CD8-positive, alpha-beta memory T cell (primary cell): Measurements from ENCODE around the gene TPP2. TPM values are rescaled to one million over a fixed set of nuclear protein-coding genes. Genes with fewer than 3 reads are reported as not detected.

Experiments used
- CTCF ChIA-PET: fragments of 350-600 bp; sonication (Branson Sonifier 250); formaldehyde crosslinking; loops from one replicate; lab custom pipeline; 2021; ENCODE audit warnings: antibody characterized with exemption; lab: Charles Lee
- POLR2A ChIA-PET: fragments of 350-600 bp; sonication (Branson Sonifier 250); formaldehyde crosslinking; loops from one replicate; lab custom pipeline; 2021; ENCODE audit warnings: antibody characterized with exemption; lab: Charles Lee
- DNase-seq, 5 donors: peaks; one replicate each; pipeline versions ENCODE4 v3.0.0 to v3.0.0-alpha.2; 2020 to 2022; ENCODE audit warnings: mixed read lengths in 1 of 5
- H3K27ac ChIP-seq: one replicate; pipeline ENCODE4 v1.7.0; 2013; ENCODE audit warnings: low read depth, mild to moderate bottlenecking, low read length, moderate library complexity
- H3K27me3 ChIP-seq: 2 replicates; pipeline ENCODE4 v1.7.0; 2013; ENCODE audit warnings: low read length, mild to moderate bottlenecking; ENCODE audit not compliant: insufficient read depth, poor library complexity, severe bottlenecking
- H3K36me3 ChIP-seq: 2 replicates; pipeline ENCODE4 v1.7.0; 2013; ENCODE audit warnings: mild to moderate bottlenecking, low read length, moderate library complexity; ENCODE audit not compliant: insufficient read depth
- H3K4me1 ChIP-seq: 2 replicates; pipeline ENCODE4 v1.7.0; 2013; ENCODE audit warnings: mild to moderate bottlenecking, low read length, moderate library complexity; ENCODE audit not compliant: insufficient read depth
- H3K4me3 ChIP-seq: 2 replicates; pipeline ENCODE4 v1.7.0; 2013; ENCODE audit warnings: mild to moderate bottlenecking, low read length
- H3K9me3 ChIP-seq: 2 replicates; pipeline ENCODE4 v1.7.0; 2013; ENCODE audit warnings: mild to moderate bottlenecking, low read length
- H3K27ac Mint-ChIP-seq, 8 donors: one replicate each; pipeline ENCODE4 v1.8.0; 2020 to 2021; ENCODE audit warnings: mixed read lengths in 8 of 8, mild to moderate bottlenecking in 6 of 8, inconsistent platforms in 3 of 8, moderate library complexity in 3 of 8
- H3K27me3 Mint-ChIP-seq, 2 donors: one replicate each; pipeline ENCODE4 v1.8.0; 2020 to 2021; ENCODE audit warnings: mixed read lengths in 2 of 2, mild to moderate bottlenecking in 1 of 2, moderate library complexity in 1 of 2
- H3K36me3 Mint-ChIP-seq, 3 donors: one replicate each; pipeline ENCODE4 v1.8.0; 2020 to 2021; ENCODE audit warnings: mixed read lengths in 3 of 3, inconsistent platforms in 1 of 3, mild to moderate bottlenecking in 1 of 3
- H3K4me1 Mint-ChIP-seq, 3 donors: one replicate each; pipeline ENCODE4 v1.8.0; 2020 to 2021; ENCODE audit warnings: mixed read lengths in 3 of 3, inconsistent platforms in 1 of 3, mild to moderate bottlenecking in 1 of 3
- H3K4me3 Mint-ChIP-seq, 7 donors: one replicate each; pipeline ENCODE4 v1.8.0; 2020 to 2021; ENCODE audit warnings: mixed read lengths in 7 of 7, mild to moderate bottlenecking in 6 of 7, moderate library complexity in 4 of 7, inconsistent platforms in 2 of 7
- H3K9me3 Mint-ChIP-seq, 5 donors: one replicate each; pipeline ENCODE4 v1.8.0; 2020 to 2022; ENCODE audit warnings: mixed read lengths in 5 of 5, mild to moderate bottlenecking in 3 of 5, moderate library complexity in 2 of 5, inconsistent platforms in 1 of 5
- polyA plus RNA-seq: library from polyadenylated mRNA; unstranded; fragments of 300-500 nt; fragmentation: Illumina TruSeq; gene quantifications from one replicate; pipeline ENCODE4 v1.2.3, GENCODE V29; 2021
- total RNA-seq, 2 experiments: library from RNA; stranded (reverse); gene quantifications; one replicate each; pipeline ENCODE4 v1.2.3, GENCODE V29; 2021

The TPP2 gene
- total RNA-seq (10 to 100 TPM; 74.0 to 77.7 TPM), polyA plus RNA-seq (63.5 TPM)

GRCh38 chr13:102596147-102597028 is at the start of gene TPP2:
Gene TPP2, plus strand, starts transcription at chr13:102596986. Its CDS starts 53 bp downstream, at chr13:102597039.
- peaks cover 0 to 1% of the 10 kb centered on the region in 2 donors for H3K27me3 Mint-ChIP-seq
- H3K36me3 Mint-ChIP-seq: peaks cover 0 to 35% (median 5%) of the 10 kb centered on the region in 3 donors
- H3K36me3 ChIP-seq: no peaks in the 10 kb centered on the region
- peak within 1 kb of the TSS; percentile 98 for H3K4me3 ChIP-seq
- no peaks in the 10 kb centered on the region for H3K27me3 ChIP-seq
- H3K4me1 ChIP-seq: peaks cover 48% of the 10 kb centered on the region
- H3K9me3 ChIP-seq: no peaks in the 10 kb centered on the region
- peak; percentile 96 to 99 (median 98) for DNase-seq
- CTCF ChIA-PET: interaction anchor here (0.8 to 8.2 kb wide), 12 partner anchors 9 to 274 kb away, joined by 3 to 72 read pairs (median 3); partner anchors contain the start of genes ERCC5 and TEX30
- H3K4me1 Mint-ChIP-seq: peaks cover 66 to 74% (median 73%) of the 10 kb centered on the region in 3 donors
- peak within 1 kb of the TSS; percentile 97 to 100 (median 98) for H3K4me3 Mint-ChIP-seq
- peak within 1 kb of the TSS; percentile 99 to 100 (median 100) for H3K27ac Mint-ChIP-seq
- H3K27ac ChIP-seq: peak within 1 kb of the TSS; percentile 100
- POLR2A ChIA-PET: interaction anchor here (0.6 to 5.1 kb wide), 20 partner anchors 9 to 1922 kb away, joined by 3 to 171 read pairs (median 3); partner anchors contain the start of genes ERCC5, TEX30 and TMTC4
- H3K9me3 Mint-ChIP-seq: no peaks in the 10 kb centered on the region

- H3K4me3 Mint-ChIP-seq: no peak overlapping the region
- Histone ChIP-seq H3K4me3 (no peak overlapping the region), H3K9me3 (no peaks in the 10 kb centered on the region), H3K27ac (no peak overlapping the region), H3K36me3 (no peaks in the 10 kb centered on the region), H3K4me1 (no peaks in the 10 kb centered on the region), H3K27me3 (no peaks in the 10 kb centered on the region)
- ChIA-PET POLR2A (no interaction called here), CTCF (no interaction called here)
- no peak overlapping the region for H3K27ac Mint-ChIP-seq
- no peaks in the 10 kb centered on the region for H3K9me3 Mint-ChIP-seq
- H3K27me3 Mint-ChIP-seq: peaks cover 5 to 13% of the 10 kb centered on the region in 2 donors
- no peaks in the 10 kb centered on the region for H3K36me3 Mint-ChIP-seq
- no peaks in the 10 kb centered on the region for H3K4me1 Mint-ChIP-seq
- no peak for DNase-seq
Measured at GRCh38 chr13:102548811-102549210, 48.0 kb upstream of the TPP2 start.

GRCh38 chr13:102550507-102550906 is 46.3 kb upstream of the TPP2 start:
- no peaks in the 10 kb centered on the region for H3K9me3 ChIP-seq
- no peak overlapping the region for H3K27ac ChIP-seq
- H3K4me3 Mint-ChIP-seq: no peak overlapping the region
- no peaks in the 10 kb centered on the region for H3K9me3 Mint-ChIP-seq
- no peaks in the 10 kb centered on the region for H3K4me1 Mint-ChIP-seq
- H3K27me3 Mint-ChIP-seq: peaks cover 1 to 13% of the 10 kb centered on the region in 2 donors
- H3K27ac Mint-ChIP-seq: no peak overlapping the region
- CTCF ChIA-PET: no interaction called here
- H3K4me3 ChIP-seq: no peak overlapping the region
- DNase-seq: no peak
- POLR2A ChIA-PET: no interaction called here
- no peaks in the 10 kb centered on the region for H3K36me3 Mint-ChIP-seq
- H3K27me3 ChIP-seq: no peaks in the 10 kb centered on the region
- no peaks in the 10 kb centered on the region for H3K36me3 ChIP-seq
- no peaks in the 10 kb centered on the region for H3K4me1 ChIP-seq

GRCh38 chr13:102555914-102556553 is 40.8 kb upstream of the TPP2 start:
- ChIA-PET CTCF (interaction anchor here (0.7 to 1.3 kb wide), 8 partner anchors 9 to 1412 kb away, joined by 3 to 5 read pairs (median 3); no protein-coding TSS in a partner anchor), POLR2A (no interaction called here)
- H3K27ac Mint-ChIP-seq: no peak overlapping the region
- Histone ChIP-seq H3K4me3 (no peak overlapping the region), H3K36me3 (no peaks in the 10 kb centered on the region), H3K27ac (no peak overlapping the region), H3K27me3 (no peaks in the 10 kb centered on the region), H3K9me3 (no peaks in the 10 kb centered on the region), H3K4me1 (no peaks in the 10 kb centered on the region)
- peaks cover 3 to 5% (median 5%) of the 10 kb centered on the region in 3 donors for H3K4me1 Mint-ChIP-seq
- peak in 2 of 5 donors; percentile 1 to 19 for DNase-seq
- H3K9me3 Mint-ChIP-seq: no peaks in the 10 kb centered on the region
- H3K4me3 Mint-ChIP-seq: no peak overlapping the region
- H3K27me3 Mint-ChIP-seq: peaks cover 0 to 3% of the 10 kb centered on the region in 2 donors
- H3K36me3 Mint-ChIP-seq: no peaks in the 10 kb centered on the region

GRCh38 chr13:102556806-102557205 is 40.0 kb upstream of the TPP2 start:
- H3K9me3 Mint-ChIP-seq: no peaks in the 10 kb centered on the region

GRCh38 chr13:102558029-102558428 is 38.8 kb upstream of the TPP2 start:
- Mint-ChIP-seq H3K4me1 (peaks cover 3 to 5% (median 5%) of the 10 kb centered on the region in 3 donors), H3K9me3 (peaks cover 0 to 7% (median 0%) of the 10 kb centered on the region in 5 donors), H3K4me3 (no peak overlapping the region), H3K36me3 (no peaks in the 10 kb centered on the region), H3K27me3 (peaks cover 0 to 3% of the 10 kb centered on the region in 2 donors), H3K27ac (no peak overlapping the region)
- no peak for DNase-seq
- POLR2A ChIA-PET: no interaction called here
- no peaks in the 10 kb centered on the region for H3K4me1 ChIP-seq
- no peaks in the 10 kb centered on the region for H3K36me3 ChIP-seq
- H3K27me3 ChIP-seq: no peaks in the 10 kb centered on the region
- CTCF ChIA-PET: no interaction called here
- no peak overlapping the region for H3K27ac ChIP-seq
- no peak overlapping the region for H3K4me3 ChIP-seq
- H3K9me3 ChIP-seq: no peaks in the 10 kb centered on the region

More at GRCh38 chr13:102556806-102557205, 40.0 kb upstream of the TPP2 start:
- CTCF ChIA-PET: interaction anchor here (0.7 to 1.3 kb wide), 3 partner anchors 54 to 1413 kb away, joined by 3 to 5 read pairs (median 3); no protein-coding TSS in a partner anchor
- H3K27me3 ChIP-seq: no peaks in the 10 kb centered on the region
- Mint-ChIP-seq H3K27ac (no peak overlapping the region), H3K27me3 (peaks cover 0 to 3% of the 10 kb centered on the region in 2 donors), H3K36me3 (no peaks in the 10 kb centered on the region), H3K4me1 (peaks cover 3 to 5% (median 5%) of the 10 kb centered on the region in 3 donors), H3K4me3 (no peak overlapping the region)
- no peak overlapping the region for H3K4me3 ChIP-seq
- no peak overlapping the region for H3K27ac ChIP-seq
- POLR2A ChIA-PET: no interaction called here
- DNase-seq: no peak
- no peaks in the 10 kb centered on the region for H3K4me1 ChIP-seq
- no peaks in the 10 kb centered on the region for H3K36me3 ChIP-seq
- H3K9me3 ChIP-seq: no peaks in the 10 kb centered on the region

GRCh38 chr13:102561933-102562332 is 34.9 kb upstream of the TPP2 start:
- CTCF ChIA-PET: no interaction called here
- Histone ChIP-seq H3K27me3 (peaks cover 5% of the 10 kb centered on the region), H3K36me3 (no peaks in the 10 kb centered on the region), H3K27ac (no peak overlapping the region), H3K4me1 (no peaks in the 10 kb centered on the region), H3K4me3 (no peak overlapping the region), H3K9me3 (no peaks in the 10 kb centered on the region)
- Mint-ChIP-seq H3K4me3 (no peak overlapping the region), H3K36me3 (no peaks in the 10 kb centered on the region), H3K9me3 (peaks cover 0 to 7% (median 0%) of the 10 kb centered on the region in 5 donors), H3K27me3 (peaks cover 7 to 24% of the 10 kb centered on the region in 2 donors), H3K27ac (no peak overlapping the region), H3K4me1 (no peaks in the 10 kb centered on the region)
- POLR2A ChIA-PET: no interaction called here
- no peak for DNase-seq
